ENCODE data around the gene P4HB. TPM values are rescaled to one million over a fixed set of nuclear protein-coding genes. Genes with fewer than 3 reads are reported as not detected.

The P4HB gene
- total RNA-seq, 1 experiment from 2014 or later, result 1,949 TPM

DNA sequence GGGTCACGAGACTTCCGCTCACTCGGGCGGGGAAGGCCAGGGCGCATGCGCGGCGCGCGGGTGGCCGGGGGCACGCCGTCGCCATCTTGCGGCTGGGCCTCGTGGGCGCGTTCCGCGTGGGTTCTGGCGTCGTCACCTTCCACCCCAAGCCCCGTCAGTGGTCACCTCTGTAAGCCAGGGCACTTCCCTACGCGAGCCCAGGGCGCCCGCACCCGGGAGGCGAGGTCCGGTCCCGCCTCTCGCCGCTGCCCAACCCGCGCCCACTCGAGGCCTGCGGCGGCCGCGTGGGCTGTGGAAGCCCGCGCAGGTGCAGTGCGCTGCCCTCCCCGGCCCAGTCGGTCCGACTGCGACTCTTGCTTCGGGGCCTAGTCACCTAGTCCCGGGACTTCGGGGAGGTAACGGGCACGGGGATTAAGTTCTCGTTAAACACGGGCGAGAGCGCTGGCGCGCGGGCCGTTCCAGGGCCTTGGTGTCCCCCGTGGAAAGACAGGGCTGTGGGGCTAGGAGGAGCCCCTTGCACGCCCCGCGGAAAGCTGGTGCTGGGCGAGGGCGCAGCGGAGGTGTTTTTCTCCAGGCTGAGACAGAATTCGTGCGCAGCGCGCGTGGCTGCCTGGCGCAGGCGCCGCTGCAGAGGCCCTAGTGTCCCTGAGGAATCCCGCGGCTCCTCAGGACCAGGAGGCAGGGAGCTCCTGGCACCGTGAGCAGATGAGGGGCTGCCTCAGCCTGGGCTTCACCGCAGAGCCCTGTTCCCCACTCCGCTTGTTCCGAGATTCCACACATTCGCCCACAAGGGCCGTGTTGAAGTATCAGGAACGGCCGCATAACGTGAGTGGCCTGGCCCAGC, 11.3 kb upstream of the P4HB start:
- in situ Hi-C loops (cut with HindIII; ENCODE audit: low pct_unique_long_range_greater_than_20kb, low sequenced_read_pairs), result no loop called here
- DNase-seq (ENCODE audit: low read depth, low spot score), result peak; percentile 95

DNA sequence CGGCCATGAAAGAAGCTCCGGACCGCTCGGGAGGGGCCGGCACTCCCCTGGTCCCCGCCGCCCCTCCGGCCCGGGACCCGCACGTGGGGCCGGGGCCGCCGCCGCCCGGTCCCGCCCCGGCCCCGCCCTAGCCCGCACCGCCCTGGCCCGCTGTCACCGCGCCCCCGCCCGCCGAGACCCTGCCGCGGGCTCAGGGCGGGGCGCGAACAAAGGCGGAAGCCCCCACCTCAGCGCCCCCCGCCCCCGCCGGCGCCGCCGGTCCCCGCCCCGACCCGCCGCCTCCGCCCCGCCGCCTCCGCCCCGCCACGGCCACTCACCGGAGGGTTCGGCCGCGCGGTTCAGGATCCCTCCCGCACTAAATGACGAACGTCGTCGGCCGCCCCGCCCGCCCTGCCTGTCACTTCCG, 10.6 kb upstream of the P4HB start, which contains the start of gene ARHGDIA:
Gene ARHGDIA, minus strand, starts transcription at position 357 of the 406 bp plus-strand sequence. CDS start 1,407 bp downstream, outside the sequence.
- in situ Hi-C loops (cut with HindIII; ENCODE audit: low pct_unique_long_range_greater_than_20kb, low sequenced_read_pairs), result no loop called here
- no peak for DNase-seq (ENCODE audit: low read depth, low spot score)

DNA sequence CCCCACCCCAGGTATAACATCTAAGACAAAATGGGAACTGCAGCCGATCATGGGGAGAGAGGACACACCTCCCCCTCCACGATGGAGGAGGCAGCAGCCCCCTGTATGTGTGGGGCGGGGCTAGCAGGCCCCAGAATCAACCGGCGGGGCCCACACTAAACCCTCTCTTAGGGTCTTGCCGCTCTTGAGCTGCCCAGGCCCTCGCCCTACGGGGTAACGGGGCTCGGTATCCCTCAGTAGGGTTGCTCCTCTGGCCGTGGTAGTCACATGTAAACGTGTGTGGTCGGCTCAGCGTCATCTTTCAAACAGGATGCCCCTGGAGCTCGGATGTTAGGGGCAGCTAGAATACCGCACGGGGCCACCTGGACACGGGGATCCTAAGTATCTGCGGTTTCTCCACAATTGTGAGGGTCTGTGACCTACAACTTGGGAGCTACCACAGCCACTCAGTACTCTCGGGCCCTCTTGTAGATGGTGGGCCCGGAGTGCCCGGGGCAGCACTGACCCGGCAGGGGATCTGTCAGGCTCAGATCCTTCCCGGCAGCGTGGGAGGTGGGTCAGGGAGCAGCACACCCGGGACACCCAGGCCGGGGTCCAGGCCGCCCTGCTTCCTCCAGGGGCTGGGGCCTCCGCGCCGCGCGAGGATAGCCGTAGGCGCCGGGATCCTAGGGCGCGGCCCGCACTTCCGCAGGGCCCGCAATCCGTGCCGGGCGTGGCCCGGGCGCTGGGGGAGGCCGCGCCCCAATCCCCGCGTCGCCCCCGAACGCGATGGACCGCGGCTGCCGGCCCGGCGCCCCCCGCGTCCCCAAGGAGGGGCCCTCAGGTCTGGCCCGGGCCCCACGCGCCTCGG, 10.0 kb upstream of the P4HB start:
- in situ Hi-C loops (cut with HindIII; ENCODE audit: low pct_unique_long_range_greater_than_20kb, low sequenced_read_pairs), result no loop called here
- peak; percentile 59 for DNase-seq (ENCODE audit: low read depth, low spot score)

DNA sequence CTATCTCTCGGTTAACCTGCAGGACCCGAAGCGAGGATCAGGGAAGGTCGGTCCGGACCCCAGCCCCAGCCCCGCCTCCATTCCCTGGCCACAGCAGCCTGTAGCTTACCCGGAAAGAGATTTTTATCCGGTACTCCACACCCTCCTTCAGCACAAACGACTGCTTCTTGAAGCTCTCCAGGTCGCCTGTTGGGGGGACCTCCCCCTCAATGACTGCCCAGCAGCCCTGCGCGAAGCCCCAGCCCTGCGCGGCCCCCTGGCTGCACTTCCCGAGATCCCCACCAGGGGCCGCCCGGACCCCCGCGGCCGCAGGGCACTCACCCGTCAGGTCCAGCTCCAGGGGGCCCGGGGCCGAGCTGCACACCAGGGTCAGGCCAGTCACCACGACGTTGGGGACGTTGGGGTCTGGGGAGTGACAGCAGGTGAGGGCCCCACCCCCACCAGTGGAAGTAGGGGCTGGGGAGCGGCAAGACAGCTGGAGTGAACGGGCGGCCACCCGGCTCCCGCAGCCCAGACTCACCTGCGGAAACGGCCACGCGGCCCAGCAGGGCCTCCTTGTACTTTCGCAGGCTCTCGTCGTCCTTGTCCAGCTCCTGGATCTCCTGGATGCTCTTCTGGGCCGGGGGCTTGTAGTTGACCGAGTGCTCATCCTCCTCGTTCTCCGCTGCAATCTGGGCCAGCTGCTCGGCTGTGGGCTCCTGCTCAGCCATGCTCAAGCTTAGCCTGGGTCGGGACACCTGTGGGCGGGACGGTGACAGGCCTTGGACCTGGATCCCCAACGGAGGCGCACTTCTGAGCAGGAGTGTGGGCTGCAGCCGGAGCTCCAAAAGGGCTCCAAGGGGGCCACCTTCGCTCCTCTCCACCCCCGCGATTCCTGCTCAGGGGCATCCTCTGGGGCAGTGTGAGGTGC, 9.1 kb upstream of the P4HB start:
- DNase-seq (ENCODE audit: low read depth, low spot score), result peak; percentile 62

DNA sequence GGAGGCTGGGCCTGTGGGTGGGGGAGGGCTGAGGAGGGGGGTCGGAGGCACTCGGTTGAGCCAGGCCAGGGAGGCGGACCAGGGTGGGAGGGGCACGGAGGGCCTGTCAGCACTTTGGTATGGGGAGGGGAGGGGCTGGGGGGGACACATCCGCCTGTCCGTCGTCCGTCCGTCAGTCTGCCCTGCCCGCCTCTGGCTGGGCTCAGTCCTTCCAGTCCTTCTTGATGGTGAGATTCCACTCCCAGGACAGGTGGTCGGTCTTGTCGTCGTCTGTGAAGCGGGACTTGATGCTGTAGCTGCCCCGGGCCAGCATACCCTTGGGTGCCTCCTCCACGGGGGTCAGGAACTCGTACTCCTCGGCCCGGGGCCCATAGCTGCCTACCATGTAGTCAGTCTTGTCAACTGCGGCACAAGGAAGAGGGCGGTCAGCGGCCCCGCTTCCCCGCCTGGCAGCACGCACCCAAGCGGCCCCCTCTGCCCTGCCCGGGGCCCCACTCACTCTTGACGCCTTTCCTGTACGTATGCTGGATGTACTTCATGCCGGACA, 8.4 kb upstream of the P4HB start:
- peak; percentile 74 for DNase-seq (ENCODE audit: low read depth, low spot score)
- in situ Hi-C loops (cut with HindIII; ENCODE audit: low pct_unique_long_range_greater_than_20kb, low sequenced_read_pairs), result no loop called here

More for the DNA sequence above, 9.1 kb upstream of the P4HB start:
- in situ Hi-C loops (cut with HindIII; ENCODE audit: low pct_unique_long_range_greater_than_20kb, low sequenced_read_pairs), result no loop called here

DNA sequence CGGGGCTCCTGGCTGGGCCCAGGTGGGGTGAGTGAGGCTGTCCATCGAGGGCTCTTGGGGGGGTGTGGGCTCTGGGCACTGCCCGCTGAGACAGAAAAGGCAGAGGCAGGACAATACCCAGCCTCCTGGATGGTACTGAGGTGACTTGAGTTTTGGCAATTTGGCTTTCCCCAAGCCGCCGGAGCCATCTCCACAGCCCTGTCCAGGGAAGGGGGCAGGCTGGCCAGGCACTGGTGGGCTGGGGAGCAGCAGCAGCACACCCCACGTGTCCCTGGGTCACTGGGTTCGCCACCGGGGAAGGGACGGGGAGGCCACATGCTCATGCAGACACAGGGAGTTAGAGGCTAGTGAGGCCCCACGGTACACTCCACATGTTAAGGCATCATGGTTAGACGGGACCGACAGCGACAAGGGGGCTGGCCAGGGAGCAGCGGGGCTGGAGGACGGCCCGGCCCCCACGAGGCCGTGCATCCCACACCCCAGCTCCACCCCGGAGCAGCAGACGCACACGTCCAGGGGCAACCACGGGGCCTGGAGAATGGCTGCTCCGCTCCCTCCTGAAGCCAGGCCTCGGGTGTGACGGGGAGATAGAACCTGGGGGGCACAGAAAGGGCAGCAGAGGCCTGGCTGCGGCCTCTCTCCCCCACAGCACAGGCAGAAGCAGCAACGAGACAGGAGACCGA, 7.8 kb upstream of the P4HB start:
- in situ Hi-C loops (cut with HindIII; ENCODE audit: low pct_unique_long_range_greater_than_20kb, low sequenced_read_pairs), result no loop called here
- peak; percentile 58 for DNase-seq (ENCODE audit: low read depth, low spot score)

DNA sequence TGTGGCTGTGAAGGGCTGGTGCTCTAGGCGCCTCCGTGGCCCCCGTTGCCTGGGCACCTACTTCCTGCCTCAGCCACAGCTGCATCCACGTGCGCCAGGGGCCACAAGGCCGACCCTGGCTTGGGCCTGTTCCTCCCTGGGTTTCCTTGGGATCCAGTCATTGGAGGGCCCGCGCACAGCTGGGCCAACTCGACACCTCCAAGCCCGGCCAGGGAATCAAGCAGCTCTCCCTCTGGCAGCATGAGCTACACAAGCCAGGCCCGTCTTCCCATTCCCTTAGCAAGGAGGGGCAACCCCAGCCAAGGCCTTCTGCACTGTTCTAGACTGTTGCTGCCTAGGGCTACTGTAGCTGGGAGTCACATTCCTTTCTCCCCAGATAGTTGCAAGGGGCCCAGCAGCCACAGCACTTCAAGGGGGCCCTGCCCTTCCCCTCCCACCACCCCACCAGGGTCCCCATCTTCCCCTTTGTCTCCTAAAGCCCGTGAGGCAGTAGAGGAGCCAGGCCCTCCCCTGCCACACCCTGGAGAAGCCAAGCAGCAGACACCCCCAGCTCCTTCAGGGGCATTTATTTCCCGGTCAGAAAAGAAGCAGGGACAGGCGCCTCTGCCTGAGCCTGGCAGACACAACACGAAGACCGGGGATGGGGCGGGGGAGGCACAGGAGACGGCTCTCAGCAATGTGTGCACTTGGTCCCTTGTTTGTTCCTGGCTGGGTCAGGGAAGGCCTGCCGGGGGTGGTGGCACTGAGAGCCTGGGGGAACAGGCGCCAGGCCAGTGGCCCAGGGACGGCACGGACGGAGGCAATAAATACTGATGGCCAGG, 7.0 kb upstream of the P4HB start:
- DNase-seq (ENCODE audit: low read depth, low spot score), result peak; percentile 83
- in situ Hi-C loops (cut with HindIII; ENCODE audit: low pct_unique_long_range_greater_than_20kb, low sequenced_read_pairs), result no loop called here

DNA sequence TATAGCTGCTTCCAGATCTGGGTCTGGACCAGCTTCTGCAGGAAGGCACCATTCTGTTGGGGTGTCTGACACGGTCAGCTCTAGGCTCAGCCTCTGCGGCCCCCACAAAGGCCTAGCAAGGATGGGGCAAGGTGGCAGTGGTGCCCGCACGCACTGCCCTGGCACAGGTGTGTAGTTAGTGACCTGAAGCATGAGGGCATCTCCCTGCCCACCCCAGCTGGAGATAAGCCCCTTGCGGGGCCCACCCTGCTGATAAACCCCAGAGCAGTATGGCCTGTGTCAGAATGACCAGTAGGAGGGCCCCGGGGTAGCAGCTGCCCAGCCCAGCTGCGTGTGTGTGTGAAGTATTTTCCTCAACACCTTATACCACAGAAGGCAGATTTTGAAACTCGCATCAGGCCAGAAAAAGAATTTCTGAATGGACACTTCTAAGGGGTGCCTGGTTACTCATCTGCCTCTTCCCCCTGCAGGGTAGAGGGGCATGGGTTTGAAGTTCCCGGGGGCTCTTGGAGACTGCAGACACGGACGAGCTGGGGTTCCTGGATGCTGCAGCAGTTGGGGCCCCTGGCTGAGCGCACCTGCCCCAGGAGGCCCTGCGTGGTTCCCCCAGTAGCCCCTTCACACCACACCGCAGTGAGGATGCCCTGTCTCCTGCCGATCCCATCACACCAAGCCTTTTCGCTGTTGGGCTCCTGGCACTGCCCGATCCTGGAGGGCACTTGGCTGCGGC, 6.3 kb upstream of the P4HB start:
- peak; percentile 35 for DNase-seq (ENCODE audit: low read depth, low spot score)
- in situ Hi-C loops (cut with HindIII; ENCODE audit: low pct_unique_long_range_greater_than_20kb, low sequenced_read_pairs), result no loop called here

DNA sequence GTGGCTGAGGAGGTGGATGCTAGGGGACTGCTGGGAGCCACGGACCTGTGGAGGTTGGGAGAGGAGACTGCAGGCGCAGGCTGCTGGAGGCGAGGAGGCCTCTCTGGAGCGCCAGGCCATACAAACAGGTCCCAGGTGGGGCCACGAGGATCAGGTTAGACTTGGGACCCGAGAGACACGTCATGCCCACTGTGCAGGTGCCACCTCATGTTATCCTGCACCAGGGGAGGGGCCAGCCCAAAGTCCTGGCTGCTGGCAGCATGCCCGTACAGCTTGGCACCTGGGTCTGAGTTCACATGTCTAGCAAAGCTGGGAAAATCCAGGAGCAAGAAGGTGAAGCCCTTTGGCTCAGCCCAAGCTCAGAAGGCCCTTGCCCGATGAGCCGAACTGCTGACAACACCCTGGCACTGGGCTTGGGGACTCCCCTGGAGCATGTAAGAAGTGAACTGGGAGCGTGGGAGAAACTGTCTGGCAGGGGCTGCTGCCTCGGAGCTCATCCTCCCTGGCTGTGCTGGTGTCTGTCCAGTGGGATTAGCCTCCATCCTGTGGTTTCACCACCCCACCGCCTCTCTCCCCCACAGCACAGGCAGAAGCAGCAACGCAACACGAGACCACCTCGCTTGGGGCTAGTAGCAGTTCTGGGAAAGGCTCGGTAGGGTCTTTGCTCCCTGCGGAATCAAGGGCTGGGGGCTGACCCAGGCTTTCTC, 5.6 kb upstream of the P4HB start:
- in situ Hi-C loops (cut with HindIII; ENCODE audit: low pct_unique_long_range_greater_than_20kb, low sequenced_read_pairs), result no loop called here
- peak; percentile 33 for DNase-seq (ENCODE audit: low read depth, low spot score)

DNA sequence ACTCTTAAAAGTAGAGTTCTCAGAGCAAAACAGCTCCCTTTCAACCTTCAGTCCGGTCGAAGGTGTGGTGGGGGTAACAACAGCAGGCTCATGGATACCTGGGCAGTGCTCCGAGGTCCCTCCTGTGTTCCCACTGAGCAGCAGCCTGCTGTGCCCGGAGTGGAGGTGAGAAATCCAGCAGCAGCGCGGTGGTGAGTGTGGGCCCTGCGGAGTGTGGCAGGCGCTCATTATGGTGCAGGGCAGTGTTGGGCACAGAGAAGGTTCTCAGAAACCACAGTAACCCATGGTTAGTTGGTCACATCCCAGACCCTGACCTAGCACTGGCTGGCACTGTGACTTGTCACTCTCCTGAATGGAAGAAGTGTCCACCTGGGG, 5.0 kb upstream of the P4HB start:
- no peak for DNase-seq (ENCODE audit: low read depth, low spot score)
- in situ Hi-C loops (cut with HindIII; ENCODE audit: low pct_unique_long_range_greater_than_20kb, low sequenced_read_pairs), result no loop called here

DNA sequence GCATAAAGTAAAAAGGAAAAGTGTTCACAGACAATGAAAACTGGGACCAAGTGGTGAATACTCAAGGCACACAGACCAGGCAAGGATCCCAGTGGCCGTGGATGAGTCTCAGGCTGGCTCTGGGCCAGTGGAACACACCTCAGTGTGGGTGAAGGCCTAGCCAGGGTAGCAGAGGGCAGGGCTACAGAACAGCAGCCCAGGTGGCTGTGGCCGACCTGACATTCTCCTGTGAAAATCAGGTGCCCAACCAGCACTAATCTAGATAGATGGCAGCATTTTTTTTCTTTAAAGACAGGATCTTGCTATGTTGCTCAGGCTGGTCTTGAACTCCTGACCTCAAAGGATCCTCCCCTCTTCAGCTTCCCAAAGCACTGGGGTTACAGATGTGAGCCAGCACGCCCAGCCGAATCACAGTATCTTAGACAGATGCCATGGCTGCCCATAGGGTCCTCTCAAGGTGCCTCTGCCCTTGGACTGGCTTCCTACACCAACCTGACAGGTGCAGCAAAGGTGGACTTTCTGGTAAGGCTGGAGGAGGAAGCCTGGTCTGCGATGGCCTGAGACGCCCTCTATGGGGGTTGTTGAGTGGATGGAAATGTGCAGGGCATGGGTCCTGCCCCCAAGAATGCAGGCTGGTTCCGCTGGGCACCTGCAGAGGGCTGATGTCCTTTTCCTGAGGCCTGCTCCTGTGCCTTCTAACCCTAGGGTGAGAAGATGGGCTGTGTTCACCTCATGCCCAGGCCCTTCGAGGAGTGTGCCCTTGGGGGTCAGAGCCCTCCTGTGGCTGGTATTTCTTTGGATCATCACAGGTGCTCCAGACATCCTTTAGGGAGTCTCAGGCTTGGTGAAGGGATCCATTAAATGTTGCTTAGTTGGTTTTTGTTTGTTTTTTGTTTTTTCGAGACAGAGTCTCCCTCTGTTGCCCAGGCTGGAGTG, 3.8 kb upstream of the P4HB start:
- peak; percentile 56 for DNase-seq (ENCODE audit: low read depth, low spot score)
- in situ Hi-C loops (cut with HindIII; ENCODE audit: low pct_unique_long_range_greater_than_20kb, low sequenced_read_pairs), result no loop called here

DNA sequence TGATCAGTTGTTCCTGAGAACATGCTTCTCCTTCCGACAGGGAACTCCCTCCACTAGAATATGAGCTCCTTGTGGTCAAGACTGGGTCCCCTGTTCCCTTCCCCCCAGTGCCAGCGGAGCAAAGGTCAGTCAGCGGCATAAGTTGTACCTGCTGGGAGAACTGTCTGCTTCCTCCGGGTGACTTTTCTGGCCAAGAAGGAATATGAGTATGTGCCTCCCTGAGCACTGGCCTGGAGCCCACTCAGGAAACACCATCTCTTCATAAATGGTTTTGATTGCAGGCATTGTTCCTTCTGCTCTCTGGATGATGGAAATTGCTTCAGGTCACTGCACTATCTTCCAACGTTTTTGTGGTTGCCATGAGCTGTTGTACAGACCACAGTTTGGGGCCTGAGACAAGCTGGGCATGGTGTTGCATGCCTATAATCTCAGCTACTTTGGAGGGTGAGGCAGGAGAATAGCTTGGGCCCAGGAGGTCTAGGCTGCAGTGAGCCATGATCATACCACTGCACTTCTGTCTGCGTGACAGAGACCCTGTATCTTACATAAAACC, 2.9 kb upstream of the P4HB start:
- in situ Hi-C loops (cut with HindIII; ENCODE audit: low pct_unique_long_range_greater_than_20kb, low sequenced_read_pairs), result no loop called here

DNA sequence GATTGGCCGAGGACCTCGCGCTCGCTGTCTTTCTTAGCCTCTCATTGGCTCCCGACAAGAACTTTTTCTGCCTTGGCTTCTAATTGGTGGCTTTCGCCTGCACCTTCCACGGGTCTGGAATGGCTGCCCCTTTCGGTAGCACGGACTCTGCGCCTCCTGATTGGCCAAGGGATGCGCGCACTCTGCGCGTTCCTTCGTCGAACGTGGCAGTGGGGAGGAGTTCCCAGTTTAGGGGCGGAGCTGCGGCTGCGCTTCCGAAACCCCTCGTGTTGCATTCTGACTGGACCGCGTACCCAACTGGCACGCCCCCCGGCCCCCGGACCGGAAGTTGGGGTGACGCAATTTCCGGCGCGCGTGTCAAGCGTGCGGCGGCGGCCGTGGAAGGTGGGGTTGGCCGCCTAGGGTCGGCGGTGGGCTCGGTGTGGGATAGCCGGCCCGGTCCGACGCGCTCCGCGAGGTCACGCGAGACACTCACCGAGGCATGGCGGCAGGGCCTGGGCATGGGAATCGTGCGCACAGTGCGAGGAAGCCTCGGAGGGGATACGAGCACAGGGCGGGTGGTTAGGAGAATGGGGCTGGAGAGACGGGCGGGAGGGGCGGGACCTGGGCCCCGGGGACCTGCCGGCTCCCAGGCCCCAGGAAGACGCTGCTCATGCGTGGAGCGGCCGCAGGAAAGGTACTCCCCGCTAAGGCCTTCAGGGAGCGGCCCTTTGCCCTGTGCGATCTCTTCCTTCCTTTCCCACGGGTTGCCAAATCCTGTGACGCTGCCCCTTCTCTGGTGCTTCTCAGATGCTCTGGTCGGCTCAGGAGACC, 627 bp upstream of the P4HB start:
- in situ Hi-C loops (cut with HindIII; ENCODE audit: low pct_unique_long_range_greater_than_20kb, low sequenced_read_pairs), result no loop called here
- DNase-seq (ENCODE audit: low read depth, low spot score), result peak; percentile 100

More for the DNA sequence above, 2.9 kb upstream of the P4HB start:
- no peak for DNase-seq (ENCODE audit: low read depth, low spot score)
